Tibial nerve (tissue), 3 donors: ENCODE results near the gene ADK.

ENCODE experiments used
- CTCF ChIP-seq, 5 experiments: fragments of 200-600 bp in 3 of 5; fragments of 450-650 bp in 2 of 5; sonication (generic) in 3 of 5; IDR thresholded peaks; one replicate each; pipeline ENCODE4 v1.5.1; 2016 to 2019; ENCODE audit warnings: antibody characterized with exemption in 5 of 5, mild to moderate bottlenecking in 3 of 5, moderate library complexity in 2 of 5
- POLR2A ChIP-seq, 2 donors: fragments of 450-650 bp; IDR thresholded peaks; one replicate each; pipeline ENCODE4 v1.6.1; 2017; ENCODE audit warnings: antibody characterized with exemption in 2 of 2, mild to moderate bottlenecking in 2 of 2, moderate library complexity in 2 of 2

DNA sequence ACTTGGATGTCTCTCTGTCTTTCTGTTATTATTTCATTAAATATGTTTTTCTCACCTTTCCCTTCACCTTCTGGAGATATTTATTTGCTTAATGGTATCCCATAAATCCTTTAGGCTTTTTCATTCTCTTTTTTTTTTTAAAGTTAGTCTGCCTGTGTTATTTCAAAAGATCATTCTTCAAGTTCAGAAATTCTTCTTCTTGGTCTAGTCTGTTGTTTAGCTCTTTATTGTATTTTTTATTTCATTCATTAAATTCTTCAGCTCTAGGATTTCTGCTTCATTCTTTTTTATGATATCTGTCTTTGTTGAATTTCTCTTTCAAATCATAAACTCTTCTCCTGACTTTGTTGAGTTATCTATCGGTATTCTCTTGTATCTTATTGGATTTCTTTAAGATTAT, 363.3 kb downstream of the ADK start:
- no peak for TF ChIP-seq CTCF (IDR thresholded peaks at IDR 0.05)
- TF ChIP-seq POLR2A (IDR thresholded peaks at IDR 0.05) = no peak
